WTC11 (cell line): ENCODE measurements around the gene G0S2. TPM values are rescaled to one million over a fixed set of nuclear protein-coding genes. Genes with fewer than 3 reads are reported as not detected.
A peak's percentile ranks its signal among the peaks of the same experiment; 100 is the strongest.

Experiments used
- ATAC-seq: fragments of 200-7000 bp; cut with Tn5 transposase; 2 replicates; pipeline ENCODE4 v1.10.0; 2021; ENCODE audit warnings: mild to moderate bottlenecking, moderate library complexity
- CTCF ChIA-PET: fragments of 300-600 bp; sonication (Branson Sonifier 250); formaldehyde crosslinking; loops from one replicate; lab custom pipeline; 2021; ENCODE audit warnings: antibody characterized with exemption; lab: Charles Lee
- POLR2A ChIA-PET: fragments of 350-600 bp; sonication (Branson Sonifier 250); formaldehyde crosslinking; loops from one replicate; lab custom pipeline; 2021; ENCODE audit warnings: antibody characterized with exemption; lab: Charles Lee
- DNase-seq: peaks from one replicate; pipeline ENCODE4 v3.0.0; 2021; ENCODE audit warnings: low spot score
- H3K27ac Mint-ChIP-seq: 2 replicates; pipeline ENCODE4 v1.8.0; 2021; ENCODE audit warnings: mixed read lengths
- H3K27me3 Mint-ChIP-seq: 2 replicates; pipeline ENCODE4 v1.8.0; 2021; ENCODE audit warnings: low read depth, mild to moderate bottlenecking, moderate library complexity, mixed read lengths
- H3K36me3 Mint-ChIP-seq: 2 replicates; pipeline ENCODE4 v1.8.0; 2021; ENCODE audit warnings: mixed read lengths
- H3K4me1 Mint-ChIP-seq: 2 replicates; pipeline ENCODE4 v1.8.0; 2022; ENCODE audit warnings: mixed read lengths
- H3K4me3 Mint-ChIP-seq: 2 replicates; pipeline ENCODE4 v1.8.0; 2021; ENCODE audit warnings: mild to moderate bottlenecking, moderate library complexity, mixed read lengths
- H3K9me3 Mint-ChIP-seq: 2 replicates; pipeline ENCODE4 v1.8.0; 2021; ENCODE audit warnings: mixed read lengths
- AFF4 ChIP-seq: sonication (generic); formaldehyde crosslinking; IDR thresholded peaks from 2 replicates; pipeline ENCODE4 v1.8.1; 2023; ENCODE audit warnings: mild to moderate bottlenecking, missing genetic modification reagents, borderline replicate concordance
- AR ChIP-seq: fragments of 250-450 bp; sonication (Bioruptor Pico); IDR thresholded peaks from 2 replicates; pipeline ENCODE4 v1.9.0; 2021; ENCODE audit warnings: mild to moderate bottlenecking
- ATF2 ChIP-seq: sonication (generic); formaldehyde crosslinking; IDR thresholded peaks from 2 replicates; pipeline ENCODE4 v1.8.1; 2022; ENCODE audit warnings: low read depth, missing genetic modification reagents, borderline replicate concordance
- EMX1 ChIP-seq: fragments of 250-450 bp; sonication (Bioruptor Pico); IDR thresholded peaks from 2 replicates; pipeline ENCODE4 v1.8.0; 2021; ENCODE audit warnings: mild to moderate bottlenecking
- ETV6 ChIP-seq: sonication (generic); formaldehyde crosslinking; IDR thresholded peaks from 2 replicates; pipeline ENCODE4 v1.8.1; 2022; ENCODE audit warnings: mild to moderate bottlenecking, missing genetic modification reagents
- FOXK1 ChIP-seq: sonication (generic); formaldehyde crosslinking; IDR thresholded peaks from 2 replicates; pipeline ENCODE4 v1.8.0; 2022; ENCODE audit warnings: mild to moderate bottlenecking, moderate library complexity, missing genetic modification reagents
- GRHL2 ChIP-seq: fragments of 250-450 bp; sonication (Bioruptor Pico); IDR thresholded peaks from 2 replicates; pipeline ENCODE4 v1.8.0; 2022; ENCODE audit warnings: mild to moderate bottlenecking, moderate library complexity; ENCODE audit not compliant: insufficient replicate concordance, severe bottlenecking
- HMGA2 ChIP-seq: fragments of 250-450 bp; sonication (Bioruptor Pico); IDR thresholded peaks from 2 replicates; pipeline ENCODE4 v1.4.0; 2021; ENCODE audit warnings: mild to moderate bottlenecking, moderate library complexity
- IRF1 ChIP-seq: sonication (generic); formaldehyde crosslinking; IDR thresholded peaks from 2 replicates; pipeline ENCODE4 v1.8.0; 2023; ENCODE audit warnings: missing genetic modification reagents
- IRF2 ChIP-seq: sonication (generic); formaldehyde crosslinking; IDR thresholded peaks from 2 replicates; pipeline ENCODE4 v1.8.0; 2022; ENCODE audit warnings: low read depth, missing genetic modification reagents, borderline replicate concordance
- MAX ChIP-seq: sonication (generic); formaldehyde crosslinking; IDR thresholded peaks from 2 replicates; pipeline ENCODE4 v1.8.0; 2022; ENCODE audit warnings: mild to moderate bottlenecking, missing genetic modification reagents
- PRDM15 ChIP-seq: sonication (generic); formaldehyde crosslinking; IDR thresholded peaks from 2 replicates; pipeline ENCODE4 v1.8.0; 2022; ENCODE audit warnings: missing genetic modification reagents
- PRRX2 ChIP-seq: fragments of 250-450 bp; sonication (Bioruptor Pico); IDR thresholded peaks from 2 replicates; pipeline ENCODE4 v1.8.0; 2021; ENCODE audit warnings: mild to moderate bottlenecking
- SMAD4 ChIP-seq: sonication (generic); formaldehyde crosslinking; IDR thresholded peaks from 2 replicates; pipeline ENCODE4 v1.8.0; 2022; ENCODE audit warnings: mild to moderate bottlenecking, missing genetic modification reagents
- STAT6 ChIP-seq: sonication (generic); formaldehyde crosslinking; conservative IDR thresholded peaks from 2 replicates; pipeline ENCODE4 v1.8.1; 2023; ENCODE audit warnings: mild to moderate bottlenecking, low read depth, missing genetic modification reagents, moderate library complexity
- TCF7 ChIP-seq: sonication (generic); formaldehyde crosslinking; IDR thresholded peaks from 2 replicates; pipeline ENCODE4 v1.8.0; 2022; ENCODE audit warnings: mild to moderate bottlenecking, low read depth, missing genetic modification reagents, moderate library complexity
- ZBTB21 ChIP-seq: sonication (generic); formaldehyde crosslinking; IDR thresholded peaks from 2 replicates; pipeline ENCODE4 v1.8.1; 2023; ENCODE audit warnings: mild to moderate bottlenecking, missing genetic modification reagents, borderline replicate concordance
- ZBTB43 ChIP-seq: sonication (generic); formaldehyde crosslinking; IDR thresholded peaks from 2 replicates; pipeline ENCODE4 v1.8.1; 2023; ENCODE audit warnings: mild to moderate bottlenecking, missing genetic modification reagents
- ZNF263 ChIP-seq: sonication (generic); formaldehyde crosslinking; IDR thresholded peaks from 2 replicates; pipeline ENCODE4 v1.8.1; 2022; ENCODE audit warnings: low read depth, mild to moderate bottlenecking, moderate library complexity, missing genetic modification reagents
- total RNA-seq: library from RNA; stranded (reverse); gene quantifications from 3 replicates; pipeline ENCODE4 v1.2.3, GENCODE V29; 2021

Gene G0S2
- total RNA-seq, 1 experiment from 2014 or later = 0.81 TPM

GRCh38 chr1:209692745-209693504 lies 17.7 kb downstream of the G0S2 start:
- POLR2A ChIA-PET = no interaction called here

More at GRCh38 chr1:209692745-209693504, 17.7 kb downstream of the G0S2 start:
- H3K4me1 Mint-ChIP-seq = peaks cover 4% of the 10 kb centered on the region
- H3K9me3 Mint-ChIP-seq = no peaks in the 10 kb centered on the region
- peak; percentile 76 for ATAC-seq
- no peaks in the 10 kb centered on the region for H3K36me3 Mint-ChIP-seq
- H3K4me3 Mint-ChIP-seq = no peak overlapping the region
- H3K27ac Mint-ChIP-seq = no peak overlapping the region
- CTCF ChIA-PET = interaction anchor here (1.0 to 1.9 kb wide), 11 partner anchors 9 to 130 kb away, joined by 3 to 12 read pairs (median 4); partner anchors contain the start of gene CAMK1G
- peaks cover 16% of the 10 kb centered on the region for H3K27me3 Mint-ChIP-seq
- no peak for TF ChIP-seq ETV6 (CRISPR knock-in tag)
- TF ChIP-seq PRRX2 = no peak
- no peak for TF ChIP-seq ZBTB43 (CRISPR knock-in tag)
- TF ChIP-seq TCF7 (CRISPR knock-in tag) = no peak
- TF ChIP-seq PRDM15 (CRISPR knock-in tag) = no peak
- TF ChIP-seq STAT6 (CRISPR knock-in tag) = no peak
- TF ChIP-seq AFF4 (CRISPR knock-in tag) = no peak
- no peak for TF ChIP-seq AR (CRISPR knock-in tag)
- TF ChIP-seq IRF1 = no peak
- TF ChIP-seq ZBTB21 = no peak
- TF ChIP-seq IRF2 (CRISPR knock-in tag) = no peak
- TF ChIP-seq FOXK1 (CRISPR knock-in tag) = no peak
- TF ChIP-seq ZNF263 (CRISPR knock-in tag) = no peak
- TF ChIP-seq HMGA2 (CRISPR knock-in tag) = no peak
- no peak for TF ChIP-seq ATF2 (CRISPR knock-in tag)
- no peak for TF ChIP-seq EMX1 (CRISPR knock-in tag)
- TF ChIP-seq SMAD4 (CRISPR knock-in tag) = no peak
- TF ChIP-seq GRHL2 = no peak
- TF ChIP-seq MAX (CRISPR knock-in tag) = no peak
- DNase-seq = peak; percentile 79
